Hepatocyte (in vitro differentiated cells): Measurements from ENCODE around the gene LPAR2. TPM values are rescaled to one million over a fixed set of nuclear protein-coding genes. Genes with fewer than 3 reads are reported as not detected.

ENCODE experiments used
- DNase-seq: peaks from one replicate; pipeline ENCODE4 v3.0.0-alpha.2; 2016; ENCODE audit warnings: low spot score
- H2AFZ ChIP-seq: fragments of 200-600 bp; sonication (generic); 2 replicates; pipeline ENCODE4 v1.6.0; 2016; ENCODE audit warnings: antibody characterized with exemption, mild to moderate bottlenecking
- H3K27ac ChIP-seq: fragments of 200-600 bp; sonication (generic); 2 replicates; pipeline ENCODE4 v1.5.1; 2016; ENCODE audit warnings: mild to moderate bottlenecking
- H3K27me3 ChIP-seq: fragments of 200-600 bp; sonication (generic); 2 replicates; pipeline ENCODE4 v1.6.1; 2016
- H3K36me3 ChIP-seq: fragments of 200-600 bp; sonication (generic); replicated peaks from 2 replicates; pipeline ENCODE4 v1.5.1; 2016; ENCODE audit warnings: low read depth; ENCODE audit not compliant: insufficient read depth
- H3K4me1 ChIP-seq: fragments of 200-600 bp; sonication (generic); 2 replicates; pipeline ENCODE4 v1.5.1; 2016; ENCODE audit warnings: mild to moderate bottlenecking, moderate library complexity; ENCODE audit not compliant: insufficient read depth
- H3K4me2 ChIP-seq: fragments of 200-600 bp; sonication (generic); 2 replicates; pipeline ENCODE4 v1.6.0; 2016
- H3K4me3 ChIP-seq: fragments of 200-600 bp; sonication (generic); 2 replicates; pipeline ENCODE4 v1.5.1; 2016; ENCODE audit warnings: mild to moderate bottlenecking
- H3K79me2 ChIP-seq: fragments of 200-600 bp; sonication (generic); 2 replicates; pipeline ENCODE4 v1.6.0; 2017; ENCODE audit warnings: mild to moderate bottlenecking
- H3K9me2 ChIP-seq: fragments of 200-600 bp; sonication (generic); replicated peaks from 2 replicates; pipeline ENCODE4 v1.6.0; 2017; ENCODE audit warnings: mild to moderate bottlenecking; ENCODE audit not compliant: insufficient read depth
- H3K9me3 ChIP-seq: fragments of 200-600 bp; sonication (generic); 2 replicates; pipeline ENCODE4 v1.5.1; 2016; ENCODE audit warnings: low read depth, mild to moderate bottlenecking
- H4K20me1 ChIP-seq: fragments of 200-600 bp; sonication (generic); 2 replicates; pipeline ENCODE4 v1.6.0; 2016; ENCODE audit warnings: mild to moderate bottlenecking; ENCODE audit not compliant: insufficient read depth, poor library complexity, severe bottlenecking
- EZH2 ChIP-seq: fragments of 200-600 bp; sonication (generic); IDR thresholded peaks from 2 replicates; pipeline ENCODE4 v1.6.1; 2016; ENCODE audit warnings: antibody characterized with exemption, mild to moderate bottlenecking, borderline replicate concordance
- EZH2phosphoT487 ChIP-seq: fragments of 200-600 bp; sonication (generic); IDR thresholded peaks from one replicate; pipeline ENCODE4 v1.6.1; 2018; ENCODE audit warnings: antibody characterized with exemption, mild to moderate bottlenecking, low read depth, moderate library complexity; ENCODE audit not compliant: unreplicated experiment, severe bottlenecking
- WGBS: methylation state at CpG from one replicate; pipeline ENCODE4 v1.1.6; 2016; ENCODE audit warnings: low lambda C conversion rate; ENCODE audit errors: missing lambda C conversion rate; 5-methylcytosine and 5-hydroxymethylcytosine counted together
- polyA plus RNA-seq: library from polyadenylated mRNA; unstranded; fragments of >200 nt; fragmentation: Nextera tagmentation; extraction: Ambion mirVana; gene quantifications from 2 replicates; pipeline ENCODE4 v1.2.1, GENCODE V29; 2016
- total RNA-seq: library from RNA; depleted of rRNA; stranded (reverse); fragments of >200 nt; gene quantifications from 2 replicates; pipeline ENCODE4 v1.2.3, GENCODE V29; 2014
- TF ChIP-seq, protein P1 (sequence below): fragments of 200-600 bp; sonication (generic); IDR thresholded peaks from 2 replicates; pipeline ENCODE4 v1.5.1; 2016; ENCODE audit warnings: antibody characterized with exemption, mild to moderate bottlenecking; ENCODE audit not compliant: poor library complexity

Gene LPAR2
- total and polyA plus RNA-seq, 2 experiments from 2014 or later = 20.1 to 33.1 TPM

GRCh38 chr19:19642506-19643157, 14.6 kb upstream of the LPAR2 start:
- TF ChIP-seq, protein P1, sequence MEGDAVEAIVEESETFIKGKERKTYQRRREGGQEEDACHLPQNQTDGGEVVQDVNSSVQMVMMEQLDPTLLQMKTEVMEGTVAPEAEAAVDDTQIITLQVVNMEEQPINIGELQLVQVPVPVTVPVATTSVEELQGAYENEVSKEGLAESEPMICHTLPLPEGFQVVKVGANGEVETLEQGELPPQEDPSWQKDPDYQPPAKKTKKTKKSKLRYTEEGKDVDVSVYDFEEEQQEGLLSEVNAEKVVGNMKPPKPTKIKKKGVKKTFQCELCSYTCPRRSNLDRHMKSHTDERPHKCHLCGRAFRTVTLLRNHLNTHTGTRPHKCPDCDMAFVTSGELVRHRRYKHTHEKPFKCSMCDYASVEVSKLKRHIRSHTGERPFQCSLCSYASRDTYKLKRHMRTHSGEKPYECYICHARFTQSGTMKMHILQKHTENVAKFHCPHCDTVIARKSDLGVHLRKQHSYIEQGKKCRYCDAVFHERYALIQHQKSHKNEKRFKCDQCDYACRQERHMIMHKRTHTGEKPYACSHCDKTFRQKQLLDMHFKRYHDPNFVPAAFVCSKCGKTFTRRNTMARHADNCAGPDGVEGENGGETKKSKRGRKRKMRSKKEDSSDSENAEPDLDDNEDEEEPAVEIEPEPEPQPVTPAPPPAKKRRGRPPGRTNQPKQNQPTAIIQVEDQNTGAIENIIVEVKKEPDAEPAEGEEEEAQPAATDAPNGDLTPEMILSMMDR = no peak
- TF ChIP-seq EZH2phosphoT487 (no peak), EZH2 (no peak)
- Histone ChIP-seq H3K4me2 (peak overlapping the region; percentile 100), H2AFZ (peak overlapping the region; percentile 99), H3K4me1 (peaks cover 4% of the 10 kb centered on the region), H4K20me1 (no peaks in the 10 kb centered on the region), H3K27me3 (no peaks in the 10 kb centered on the region), H3K9me3 (no peaks in the 10 kb centered on the region), H3K9me2 (no peaks in the 10 kb centered on the region), H3K79me2 (no peaks in the 10 kb centered on the region), H3K36me3 (no peaks in the 10 kb centered on the region), H3K4me3 (peak overlapping the region; percentile 100), H3K27ac (peak overlapping the region; percentile 96)
- DNase-seq = no peak
- WGBS = 15% methylated on average over 14 of the region's 16 CpGs

GRCh38 chr19:19637523-19638251, 9.7 kb upstream of the LPAR2 start:
- no peak for DNase-seq
- H3K4me3 ChIP-seq = no peak overlapping the region
- no peaks in the 10 kb centered on the region for H3K9me3 ChIP-seq
- TF ChIP-seq, protein P1 = no peak
- TF ChIP-seq EZH2phosphoT487 (no peak), EZH2 (no peak)
- no peaks in the 10 kb centered on the region for H3K79me2 ChIP-seq
- no peaks in the 10 kb centered on the region for H3K4me1 ChIP-seq
- H3K36me3 ChIP-seq = no peaks in the 10 kb centered on the region
- no peak overlapping the region for H3K27ac ChIP-seq
- H2AFZ ChIP-seq = no peak overlapping the region
- no peaks in the 10 kb centered on the region for H3K9me2 ChIP-seq
- WGBS = 86% methylated on average over 18 of the region's 53 CpGs
- H4K20me1 ChIP-seq = no peaks in the 10 kb centered on the region
- no peaks in the 10 kb centered on the region for H3K27me3 ChIP-seq
- no peak overlapping the region for H3K4me2 ChIP-seq

DNA sequence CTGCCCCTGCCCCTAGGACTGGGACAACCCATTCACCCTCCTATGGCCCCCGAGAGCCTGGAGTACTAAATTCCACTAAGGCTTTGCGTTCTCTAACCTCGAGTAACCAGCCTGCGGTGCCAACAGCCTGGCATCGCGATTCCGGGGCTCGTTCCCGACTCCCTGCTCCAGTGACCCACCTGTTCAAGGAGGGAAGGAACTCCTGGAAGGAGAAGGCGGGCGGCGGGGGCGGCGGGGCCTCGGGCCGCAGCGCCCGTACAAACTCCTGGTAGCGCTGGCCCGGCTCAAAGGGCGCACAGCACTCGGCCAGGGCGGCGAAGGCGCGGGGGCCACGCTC, 9.1 kb upstream of the LPAR2 start:
- Histone ChIP-seq H3K79me2 (no peaks in the 10 kb centered on the region), H3K4me2 (no peak overlapping the region), H4K20me1 (no peaks in the 10 kb centered on the region), H3K36me3 (no peaks in the 10 kb centered on the region), H3K9me2 (no peaks in the 10 kb centered on the region), H3K9me3 (no peaks in the 10 kb centered on the region), H3K27ac (no peak overlapping the region), H3K4me1 (no peaks in the 10 kb centered on the region), H3K4me3 (no peak overlapping the region), H3K27me3 (no peaks in the 10 kb centered on the region), H2AFZ (no peak overlapping the region)
- WGBS = 93% methylated on average over 11 of the region's 27 CpGs
- TF ChIP-seq, protein P1 = no peak
- TF ChIP-seq EZH2phosphoT487 (no peak), EZH2 (no peak)
- DNase-seq = no peak
